Peyer's patch (tissue), 4 donors: ENCODE data around the gene SORL1. TPM values are rescaled to one million over a fixed set of nuclear protein-coding genes. Genes with fewer than 3 reads are reported as not detected.

Experiments
- DNase-seq, 3 donors: peaks; one replicate each; pipeline ENCODE4 v3.0.0-alpha.2; 2017 to 2019
- H3K27ac ChIP-seq, 4 donors: fragments of 200-600 bp; sonication (generic); one replicate each; pipeline ENCODE4 v1.5.1; 2016 to 2019
- H3K27me3 ChIP-seq, 2 donors: fragments of 200-600 bp; sonication (generic); one replicate each; pipeline ENCODE4 v1.5.1; 2019
- H3K36me3 ChIP-seq, 3 donors: fragments of 200-600 bp; sonication (generic); one replicate each; pipeline ENCODE4 v1.5.1; 2016 to 2019
- H3K4me1 ChIP-seq, 4 donors: fragments of 200-600 bp; sonication (generic); one replicate each; pipeline ENCODE4 v1.5.1; 2016 to 2019
- H3K4me3 ChIP-seq, 4 donors: fragments of 200-600 bp; sonication (generic); 1 replicate in 3 of 4; 2 replicates in 1 of 4; pipeline ENCODE4 v1.5.1; 2016 to 2019; ENCODE audit warnings: mild to moderate bottlenecking in 1 of 4
- H3K9me3 ChIP-seq, 4 donors: fragments of 200-600 bp; sonication (generic); one replicate each; pipeline ENCODE4 v1.5.1; 2016 to 2019; ENCODE audit warnings: mild to moderate bottlenecking in 1 of 4
- CTCF ChIP-seq, 6 experiments: fragments of 450-650 bp in 4 of 6; fragments of 200-600 bp in 2 of 6; sonication (generic) in 1 of 6; IDR thresholded peaks; one replicate each; pipeline ENCODE4 v1.5.1; 2017 to 2019; ENCODE audit warnings: antibody characterized with exemption in 6 of 6, mild to moderate bottlenecking in 3 of 6, moderate library complexity in 1 of 6
- POLR2A ChIP-seq, 2 donors: fragments of 450-650 bp; IDR thresholded peaks; one replicate each; pipeline ENCODE4 v1.5.1; 2017; ENCODE audit warnings: antibody characterized with exemption in 2 of 2, mild to moderate bottlenecking in 2 of 2, moderate library complexity in 2 of 2
- total RNA-seq, 4 donors: library from RNA; depleted of rRNA; stranded (reverse); fragments of >200 nt; gene quantifications; one replicate each; pipeline ENCODE4 v1.1.0, GENCODE V29; 2016

The SORL1 gene
- total RNA-seq, 4 donors from 2014 or later, result 52.0 to 282 (median 191) TPM

GRCh38 chr11:121625777-121626506, 173.8 kb downstream of the SORL1 start:
- no peaks in the 10 kb centered on the region for H3K4me1 ChIP-seq
- TF ChIP-seq CTCF (IDR thresholded peaks at IDR 0.05), result no peak
- TF ChIP-seq POLR2A (IDR thresholded peaks at IDR 0.05), result no peak
- H3K36me3 ChIP-seq, result peaks cover 0 to 79% (median 8%) of the 10 kb centered on the region in 3 donors
- no peaks in the 10 kb centered on the region for H3K9me3 ChIP-seq
- no peak overlapping the region for H3K27ac ChIP-seq
- DNase-seq, result no peak
- H3K4me3 ChIP-seq, result no peak overlapping the region
- H3K27me3 ChIP-seq, result no peaks in the 10 kb centered on the region

GRCh38 chr11:121626507-121626875, 174.4 kb downstream of the SORL1 start:
- Histone ChIP-seq H3K36me3 (peaks cover 0 to 75% (median 2%) of the 10 kb centered on the region in 3 donors), H3K4me3 (no peak overlapping the region)

GRCh38 chr11:121626980-121627379, 174.9 kb downstream of the SORL1 start:
- no peak for TF ChIP-seq POLR2A (IDR thresholded peaks at IDR 0.05)
- no peak for TF ChIP-seq CTCF (IDR thresholded peaks at IDR 0.05)
- Histone ChIP-seq H3K27ac (no peak overlapping the region), H3K27me3 (no peaks in the 10 kb centered on the region), H3K4me3 (no peak overlapping the region), H3K4me1 (no peaks in the 10 kb centered on the region), H3K36me3 (peaks cover 0 to 75% (median 0%) of the 10 kb centered on the region in 3 donors), H3K9me3 (no peaks in the 10 kb centered on the region)
- no peak for DNase-seq

More at GRCh38 chr11:121626507-121626875, 174.4 kb downstream of the SORL1 start:
- no peak for TF ChIP-seq POLR2A (IDR thresholded peaks at IDR 0.05)
- no peak for TF ChIP-seq CTCF (IDR thresholded peaks at IDR 0.05)
- Histone ChIP-seq H3K4me1 (no peaks in the 10 kb centered on the region), H3K27ac (no peak overlapping the region), H3K9me3 (no peaks in the 10 kb centered on the region), H3K27me3 (no peaks in the 10 kb centered on the region)
- no peak for DNase-seq

- H3K27ac ChIP-seq, result no peak overlapping the region
- no peak overlapping the region for H3K4me3 ChIP-seq
- no peak for DNase-seq
- TF ChIP-seq CTCF (IDR thresholded peaks at IDR 0.05) (no peak), POLR2A (IDR thresholded peaks at IDR 0.05) (no peak)
- H3K4me1 ChIP-seq, result no peaks in the 10 kb centered on the region
- H3K27me3 ChIP-seq, result no peaks in the 10 kb centered on the region
- peaks cover 0 to 53% (median 0%) of the 10 kb centered on the region in 3 donors for H3K36me3 ChIP-seq
- no peaks in the 10 kb centered on the region for H3K9me3 ChIP-seq
These were observed 177.9 kb downstream of the SORL1 start for GRCh38 chr11:121630041-121630440.

- no peaks in the 10 kb centered on the region for H3K4me1 ChIP-seq
- no peak for DNase-seq
- peaks cover 0 to 39% (median 0%) of the 10 kb centered on the region in 3 donors for H3K36me3 ChIP-seq
- no peaks in the 10 kb centered on the region for H3K27me3 ChIP-seq
- H3K27ac ChIP-seq, result no peak overlapping the region
- H3K9me3 ChIP-seq, result no peaks in the 10 kb centered on the region
- H3K4me3 ChIP-seq, result no peak overlapping the region
- no peak for TF ChIP-seq CTCF (IDR thresholded peaks at IDR 0.05)
- TF ChIP-seq POLR2A (IDR thresholded peaks at IDR 0.05), result no peak
These were observed 179.3 kb downstream of the SORL1 start for GRCh38 chr11:121631456-121631855.
